Measurements from ENCODE around the gene MAFB.

- TF ChIP-seq CTCF (IDR thresholded peaks at IDR 0.05) (no peak), POLR2A (IDR thresholded peaks at IDR 0.05) (no peak), EP300 (IDR thresholded peaks at IDR 0.05) (no peak)
Observed at GRCh38 chr20:40713508-40713907, 24.5 kb upstream of the MAFB start.
